NK-92 treated with Interleukin-12 subunit alpha and Interleukin-12 subunit beta, amount 100 ng/mL, for 24 hours (cell line): Measurements from ENCODE around the gene PLD1.
"Not testable (repeated sequence)": the region's sequence is repeated elsewhere in the genome, so short reads cannot be mapped to it uniquely, and the experiment has no call there.

Experiments
- DNase-seq: peaks from one replicate; lab custom pipeline; 2025; lab: John Stamatoyannopoulos, UW

The PLD1 gene

DNA sequence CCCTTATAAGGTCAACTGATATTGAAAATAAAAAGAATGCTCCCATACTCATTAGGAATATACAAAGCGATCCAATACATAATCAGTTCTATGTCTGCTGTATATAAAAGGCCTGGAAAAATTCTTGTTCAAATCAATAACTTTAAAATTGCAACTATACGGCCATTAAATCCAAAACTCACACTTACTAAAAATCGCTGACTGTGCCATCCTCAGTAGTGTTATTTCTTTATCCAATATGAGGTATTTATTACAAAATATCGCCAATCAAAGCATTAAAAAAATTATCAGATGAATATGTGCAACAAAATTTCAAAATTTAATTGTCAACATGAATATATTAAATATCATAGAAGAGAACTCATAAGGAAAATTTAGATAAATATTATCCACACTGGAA lies 146.5 kb downstream of the PLD1 start:
- no peak for DNase-seq

- DNase-seq: no peak
Observed at GRCh38 chr3:171661484-171661883, 148.8 kb downstream of the PLD1 start.

DNA sequence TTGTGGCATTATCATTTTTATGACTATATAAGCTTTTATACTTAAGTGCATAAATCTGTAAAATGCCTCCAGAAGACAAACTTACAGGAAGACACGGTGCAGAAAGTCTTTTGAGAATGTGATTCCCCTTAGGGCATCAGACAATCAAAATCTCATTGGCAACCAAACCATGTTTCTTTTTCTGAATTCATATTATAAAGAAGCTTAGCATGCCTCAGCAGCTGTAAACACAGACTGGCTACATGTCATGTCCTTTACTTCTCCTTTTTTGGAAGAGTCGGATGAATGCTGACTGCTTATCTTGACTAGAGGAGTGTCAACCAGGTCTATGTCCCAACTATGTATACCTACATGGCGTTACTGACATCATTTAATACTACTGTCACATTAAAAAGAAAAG lies 150.1 kb downstream of the PLD1 start:
- no peak for DNase-seq

GRCh38 chr3:171658841-171659240 lies 151.4 kb downstream of the PLD1 start:
- no peak for DNase-seq

DNA sequence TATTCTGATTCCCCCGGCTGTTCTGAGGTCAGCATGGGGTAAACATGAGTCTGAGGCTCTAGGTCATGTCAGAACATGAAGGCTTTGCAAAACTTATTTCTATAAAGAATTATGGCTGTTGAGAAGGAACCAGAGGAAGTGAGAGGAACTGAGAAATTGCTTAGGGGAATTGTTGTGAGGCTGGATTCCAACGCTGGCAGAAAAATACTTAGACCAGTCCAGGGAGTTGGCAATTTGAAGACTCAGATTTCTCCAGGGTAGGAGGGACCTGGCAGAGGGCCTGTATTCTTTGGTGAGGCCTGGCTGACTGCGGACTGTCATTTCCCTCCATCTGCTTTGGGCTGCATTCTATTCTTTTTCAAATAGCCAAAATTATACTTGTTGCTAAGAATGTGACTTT lies 155.5 kb downstream of the PLD1 start:
- DNase-seq: no peak

DNA sequence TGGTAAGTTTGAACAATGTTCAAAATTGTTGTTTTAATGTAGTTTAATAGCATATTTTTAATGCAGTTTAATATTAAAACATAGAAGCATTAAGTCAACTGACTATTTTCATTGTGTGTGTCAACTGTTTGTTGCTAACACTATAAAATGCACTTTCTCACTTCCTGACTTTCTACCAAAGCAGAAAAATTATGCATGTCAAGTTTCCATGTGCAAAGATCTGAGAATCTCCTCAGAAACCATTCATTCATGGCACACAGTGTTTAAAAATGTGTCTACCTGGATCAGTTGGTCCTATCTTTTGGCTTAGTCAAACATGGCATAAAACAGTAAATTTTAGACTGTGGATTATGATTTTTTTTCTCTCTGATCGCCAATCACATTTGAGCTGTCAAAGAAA lies 156.0 kb downstream of the PLD1 start:
- no peak for DNase-seq

DNA sequence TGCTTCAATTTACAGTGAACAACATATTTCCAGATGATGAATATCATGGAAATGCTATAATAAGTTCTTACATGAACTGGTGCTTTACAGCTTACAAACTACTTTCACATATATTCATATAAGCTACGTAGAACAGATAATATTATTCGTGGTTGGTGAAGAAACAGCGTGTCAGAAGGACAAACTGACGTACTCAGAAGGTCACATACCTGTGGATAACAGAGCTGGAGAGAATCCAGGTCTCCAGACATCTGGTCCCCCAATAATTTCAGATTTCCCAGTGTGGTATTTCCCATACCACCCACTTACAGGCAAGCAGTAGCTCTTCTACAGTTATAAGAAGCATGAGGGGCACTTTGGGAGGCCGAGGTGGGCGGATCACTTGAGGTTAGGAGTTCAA lies 156.6 kb downstream of the PLD1 start:
- no peak for DNase-seq

DNA sequence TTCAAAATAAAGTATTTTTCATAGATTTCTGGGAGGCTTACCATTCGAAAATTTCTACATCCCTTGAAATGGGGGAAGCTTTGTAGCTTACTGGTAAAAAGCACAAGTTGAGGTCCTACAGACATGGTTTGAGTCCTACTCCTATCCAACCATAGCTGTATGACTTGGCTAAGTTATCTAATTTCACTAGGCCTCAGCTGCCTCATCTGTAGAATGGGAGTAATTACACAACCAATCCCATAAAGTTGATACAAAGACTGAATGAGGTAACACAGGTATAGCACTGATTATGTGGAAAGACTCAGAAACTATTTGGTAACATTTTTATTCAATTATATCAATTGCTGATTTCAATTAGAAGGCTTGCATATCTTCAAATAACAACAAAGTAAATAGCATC lies 157.4 kb downstream of the PLD1 start:
- no peak for DNase-seq

DNA sequence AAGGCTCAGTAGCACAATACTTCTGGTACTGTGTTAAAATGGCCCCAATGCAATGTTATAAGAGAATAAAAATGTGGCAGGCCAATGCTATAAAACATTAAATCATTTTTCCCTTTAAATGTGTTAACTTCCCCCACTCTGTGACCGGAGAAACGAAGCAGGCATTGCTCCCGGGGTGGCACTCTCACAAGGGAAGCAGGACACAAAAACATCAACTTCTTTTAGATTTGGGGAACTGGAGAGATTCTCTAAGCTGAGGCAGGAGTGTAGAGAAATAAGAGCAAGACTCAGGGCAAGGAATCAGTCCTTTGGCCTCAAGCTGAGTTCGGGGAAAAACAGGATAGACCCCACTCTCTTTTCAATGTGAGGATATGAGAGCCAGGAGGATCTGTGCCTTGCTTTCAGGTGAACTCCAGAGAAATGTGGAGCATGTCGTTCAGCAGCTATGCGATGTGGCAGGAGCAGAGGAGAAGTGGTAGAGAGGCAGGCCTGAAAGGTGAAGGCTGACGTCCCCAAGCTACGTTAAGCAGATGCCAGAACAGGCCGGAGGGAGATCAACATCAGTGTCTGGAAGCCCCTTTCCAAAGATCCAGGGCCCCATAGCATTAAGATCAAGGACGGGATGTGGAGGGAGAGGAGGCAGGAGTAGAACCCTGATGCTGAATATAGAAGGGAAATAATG lies 160.2 kb downstream of the PLD1 start:
- no peak for DNase-seq

DNA sequence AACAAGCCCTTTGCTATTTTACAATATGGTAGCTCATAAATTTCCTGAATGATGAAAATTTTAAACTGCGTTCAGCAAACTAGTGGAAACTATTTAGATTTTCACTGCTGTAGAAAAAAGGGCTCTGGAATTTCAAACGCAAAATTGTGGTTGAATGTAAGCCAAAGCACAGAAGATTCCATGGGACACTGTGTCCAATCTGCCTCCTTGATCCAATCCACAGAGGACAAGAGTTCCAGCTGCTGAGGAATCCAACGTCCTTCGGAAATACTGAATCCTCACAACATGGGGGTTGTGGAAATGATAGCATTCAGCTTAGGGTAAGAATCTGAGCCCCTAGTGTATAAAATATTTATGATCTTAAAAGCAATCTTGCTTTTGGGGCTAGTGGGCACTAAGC lies 161.0 kb downstream of the PLD1 start:
- DNase-seq: no peak

- no peak for DNase-seq
Observed at GRCh38 chr3:171648069-171648468, 162.2 kb downstream of the PLD1 start.

DNA sequence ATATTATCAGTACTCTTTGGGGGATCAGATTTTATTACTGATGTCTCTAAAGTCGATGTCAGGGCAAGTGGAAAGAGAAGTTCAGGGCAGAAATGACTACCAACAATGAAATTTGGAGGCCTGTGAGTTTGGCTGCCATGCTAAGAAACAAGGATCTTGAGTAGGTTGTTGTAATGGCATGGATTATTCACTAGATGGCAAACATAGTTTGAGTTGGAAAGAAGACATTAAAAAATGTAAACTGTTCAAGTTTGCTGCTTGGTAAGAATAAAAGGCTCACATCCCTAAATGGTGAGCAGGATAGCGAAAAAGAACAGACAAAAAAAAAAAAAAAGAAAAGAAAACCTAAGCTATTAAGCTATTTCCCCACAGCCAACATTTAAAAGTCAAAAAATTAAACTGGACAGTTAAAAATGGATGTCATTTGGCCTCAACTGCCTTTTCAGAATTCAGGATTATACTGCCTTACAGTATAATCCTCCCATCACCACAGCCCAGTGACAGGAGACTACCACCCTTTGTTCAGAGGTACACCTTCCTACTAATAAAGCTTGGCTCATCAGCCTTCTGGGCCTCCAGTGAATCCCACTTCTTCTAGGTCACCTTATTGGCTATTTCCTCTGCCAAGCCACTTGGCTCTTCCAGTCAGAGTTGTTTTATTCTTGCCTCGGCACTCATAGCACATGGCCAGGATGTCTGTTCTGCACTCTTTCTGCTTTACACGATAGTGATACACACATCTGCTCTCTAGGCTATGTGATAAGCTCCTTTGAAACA lies 163.7 kb downstream of the PLD1 start:
- DNase-seq: no peak

- no peak for DNase-seq
Observed at GRCh38 chr3:171644681-171645080, 165.6 kb downstream of the PLD1 start.

DNA sequence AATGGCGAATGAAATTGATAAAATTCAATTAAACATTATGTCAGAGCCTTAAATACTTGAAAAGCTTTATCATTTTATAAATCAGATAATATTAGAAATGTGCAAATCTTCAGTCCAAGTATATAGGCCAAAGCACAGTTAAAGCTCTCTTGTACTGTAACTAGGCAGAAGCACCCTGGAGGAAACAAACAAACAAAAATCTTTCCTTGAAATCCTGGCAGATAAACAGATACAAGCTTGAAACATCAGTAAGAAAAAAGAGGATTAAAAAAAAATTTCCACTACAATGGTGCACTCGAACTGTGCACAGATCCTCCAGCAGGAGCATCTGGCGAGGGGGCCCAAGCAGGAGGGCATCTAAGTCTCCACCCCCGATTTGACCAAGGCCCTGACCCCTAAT lies 166.6 kb downstream of the PLD1 start:
- no peak for DNase-seq

DNA sequence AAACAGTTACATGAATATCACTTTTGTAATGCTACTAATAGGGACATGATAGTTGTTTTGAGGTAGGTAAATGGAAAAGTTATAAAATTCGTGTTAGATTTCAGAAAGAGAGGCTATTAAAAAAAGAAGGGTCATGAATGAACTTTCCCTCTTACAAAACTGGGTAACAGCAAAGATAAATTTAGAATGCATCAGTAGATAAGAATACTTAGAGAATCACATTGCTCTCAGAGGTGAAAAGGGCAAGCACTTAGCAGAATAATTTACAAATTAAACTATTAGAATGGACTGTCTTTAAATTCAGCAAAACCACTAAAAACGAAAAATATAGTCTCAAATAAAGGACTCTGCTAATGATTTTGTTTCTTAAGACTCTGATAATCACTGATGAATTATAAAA lies 167.2 kb downstream of the PLD1 start:
- no peak for DNase-seq

DNA sequence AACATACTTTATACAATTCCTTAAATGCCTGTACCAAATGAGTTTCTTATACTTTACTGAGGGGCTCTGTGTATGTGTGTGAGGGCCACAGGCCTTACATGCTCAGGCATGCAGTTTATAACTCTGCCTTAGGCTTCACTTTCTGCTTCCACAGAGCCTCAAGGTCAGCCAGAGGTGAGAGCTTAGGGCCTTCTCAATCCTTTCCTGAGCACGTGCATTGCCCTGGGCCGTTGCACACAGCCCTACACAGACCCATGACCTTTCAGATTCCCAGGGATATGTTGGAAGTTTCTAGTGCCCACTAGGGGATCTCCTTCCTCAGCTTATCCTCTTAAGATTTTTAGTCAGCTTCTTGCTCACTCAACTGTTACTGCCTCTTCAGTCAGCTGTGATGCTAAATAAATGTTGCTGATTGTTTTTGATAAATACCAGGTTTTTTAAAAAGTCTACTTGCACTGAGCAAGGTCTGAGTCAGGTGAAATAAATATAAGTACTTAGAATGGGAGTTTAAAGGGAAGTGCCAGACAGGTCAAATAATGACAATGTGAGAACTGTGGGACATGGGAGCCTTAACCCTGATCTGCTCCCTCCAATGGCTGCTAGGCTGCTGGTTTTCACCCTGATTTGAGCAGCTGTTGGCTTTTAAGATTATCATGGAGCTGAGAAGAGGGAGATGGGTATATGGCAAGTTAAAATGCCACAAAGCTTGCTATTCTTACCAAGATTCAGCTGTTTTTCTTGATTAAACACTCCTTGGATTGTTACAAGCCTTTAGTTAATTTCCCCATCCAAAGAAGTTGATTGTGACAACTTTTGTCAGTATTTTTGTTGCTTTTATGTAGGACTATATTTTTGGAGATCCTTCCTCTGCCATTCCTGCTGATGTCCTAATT lies 169.5 kb downstream of the PLD1 start:
- DNase-seq: no peak

GRCh38 chr3:171636666-171637065 lies 173.6 kb downstream of the PLD1 start:
- no peak for DNase-seq

DNA sequence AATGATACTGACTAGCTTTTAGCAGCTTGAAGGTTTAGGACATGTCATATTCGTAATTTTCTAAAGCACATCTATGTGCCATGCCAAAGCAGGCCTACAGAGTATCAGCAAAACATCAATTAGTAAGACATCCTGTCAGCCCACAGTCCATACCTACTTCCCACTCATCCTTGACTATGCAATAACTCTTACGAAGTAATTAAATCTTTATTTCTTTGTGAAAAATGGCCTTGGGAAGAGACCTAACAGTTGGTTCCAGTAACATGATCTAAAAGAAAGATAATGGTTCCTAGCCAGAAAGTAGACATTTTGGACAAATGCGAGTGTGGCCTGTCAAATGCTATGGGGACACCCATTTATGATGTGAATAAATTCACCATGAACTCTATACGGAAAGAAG lies 177.5 kb downstream of the PLD1 start:
- DNase-seq: no peak

DNA sequence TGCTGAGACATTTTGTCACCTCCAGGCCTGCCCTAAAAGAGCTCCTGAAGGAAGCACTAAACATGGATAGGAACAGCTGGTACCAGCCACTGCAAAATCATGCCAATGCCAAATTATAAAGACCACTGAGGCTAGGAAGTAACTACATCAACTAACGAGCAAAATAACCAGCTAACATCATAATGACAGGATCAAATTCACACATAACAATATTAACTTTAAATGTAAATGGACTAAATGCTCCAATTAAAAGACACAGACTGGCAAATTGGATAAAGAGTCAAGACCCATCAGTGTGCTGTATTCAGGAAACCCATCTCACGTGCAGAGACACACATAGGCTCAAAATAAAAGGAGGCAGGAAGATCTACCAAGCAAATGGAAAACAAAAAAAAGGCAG lies 183.5 kb downstream of the PLD1 start:
- DNase-seq: not testable (repeated sequence)

DNA sequence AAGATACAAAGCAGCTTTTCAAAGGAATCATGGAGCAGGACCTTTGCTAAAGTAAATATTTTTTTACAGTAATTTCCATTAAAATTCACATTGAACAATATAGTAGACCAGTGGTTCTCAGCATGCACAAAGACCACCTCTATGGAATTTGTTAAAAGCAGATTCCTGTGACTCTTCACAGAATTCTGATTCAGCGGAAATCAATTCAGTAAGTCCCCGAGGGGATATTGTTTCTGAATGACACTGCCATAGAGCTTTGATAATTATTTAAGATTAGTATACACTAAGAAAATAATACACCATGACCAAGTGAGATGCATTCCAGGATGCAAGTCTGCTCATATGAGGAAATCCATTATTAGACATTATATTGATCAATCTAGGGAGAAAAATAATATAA lies 188.2 kb downstream of the PLD1 start:
- DNase-seq: no peak

- DNase-seq: no peak
Observed at GRCh38 chr3:171620825-171621434, 189.4 kb downstream of the PLD1 start.

DNA sequence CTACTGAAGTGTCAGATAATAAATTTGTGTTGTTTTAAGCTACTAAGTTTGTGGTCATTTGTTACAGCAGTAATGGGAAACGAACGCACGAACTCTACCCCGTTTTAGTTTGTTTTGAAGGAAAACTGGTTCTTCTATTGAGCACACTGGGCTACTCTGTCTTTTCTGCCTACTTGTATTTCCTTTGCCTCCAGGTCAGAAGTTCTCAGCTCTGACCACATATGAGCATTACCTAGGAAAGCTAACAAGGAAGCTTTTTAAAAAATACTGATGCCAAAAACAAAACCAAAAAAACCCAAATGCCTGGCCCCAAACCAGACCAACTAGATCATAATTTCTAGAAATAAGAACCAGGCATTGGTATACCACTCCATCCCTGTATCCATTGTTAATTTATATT lies 193.5 kb downstream of the PLD1 start:
- no peak for DNase-seq
